Measurements from ENCODE around the gene IL5.
A peak's percentile ranks its signal among the peaks of the same experiment; 100 is the strongest.

GRCh38 chr5:132591145-132591544 is 47.8 kb upstream of the IL5 start:
- TF ChIP-seq, protein P1, sequence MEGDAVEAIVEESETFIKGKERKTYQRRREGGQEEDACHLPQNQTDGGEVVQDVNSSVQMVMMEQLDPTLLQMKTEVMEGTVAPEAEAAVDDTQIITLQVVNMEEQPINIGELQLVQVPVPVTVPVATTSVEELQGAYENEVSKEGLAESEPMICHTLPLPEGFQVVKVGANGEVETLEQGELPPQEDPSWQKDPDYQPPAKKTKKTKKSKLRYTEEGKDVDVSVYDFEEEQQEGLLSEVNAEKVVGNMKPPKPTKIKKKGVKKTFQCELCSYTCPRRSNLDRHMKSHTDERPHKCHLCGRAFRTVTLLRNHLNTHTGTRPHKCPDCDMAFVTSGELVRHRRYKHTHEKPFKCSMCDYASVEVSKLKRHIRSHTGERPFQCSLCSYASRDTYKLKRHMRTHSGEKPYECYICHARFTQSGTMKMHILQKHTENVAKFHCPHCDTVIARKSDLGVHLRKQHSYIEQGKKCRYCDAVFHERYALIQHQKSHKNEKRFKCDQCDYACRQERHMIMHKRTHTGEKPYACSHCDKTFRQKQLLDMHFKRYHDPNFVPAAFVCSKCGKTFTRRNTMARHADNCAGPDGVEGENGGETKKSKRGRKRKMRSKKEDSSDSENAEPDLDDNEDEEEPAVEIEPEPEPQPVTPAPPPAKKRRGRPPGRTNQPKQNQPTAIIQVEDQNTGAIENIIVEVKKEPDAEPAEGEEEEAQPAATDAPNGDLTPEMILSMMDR (IDR thresholded peaks at IDR 0.05), result peak in 2 of 12 donors; percentile 12 to 20
- no peak for TF ChIP-seq POLR2A (IDR thresholded peaks at IDR 0.05)
